GM12874 (cell line): ENCODE results near the gene PM20D2.

Experiments
- CTCF ChIP-seq: IDR thresholded peaks from 2 replicates; pipeline ENCODE4 v1.5.1; 2011; ENCODE audit warnings: low read depth, mild to moderate bottlenecking, control low read depth, low read length, moderate library complexity; ENCODE audit not compliant: insufficient read depth

PM20D2 gene

GRCh38 chr6:89133981-89134380 is 11.9 kb upstream of the PM20D2 start:
- TF ChIP-seq CTCF: no peak

- TF ChIP-seq CTCF: no peak
These were observed 11.1 kb upstream of the PM20D2 start for GRCh38 chr6:89134723-89135122.

GRCh38 chr6:89138173-89138572 is 7.7 kb upstream of the PM20D2 start:
- TF ChIP-seq CTCF: no peak

- no peak for TF ChIP-seq CTCF
These were observed 6.1 kb upstream of the PM20D2 start for GRCh38 chr6:89139509-89140346.

- no peak for TF ChIP-seq CTCF
These were observed 5.3 kb upstream of the PM20D2 start for GRCh38 chr6:89140347-89141156.

GRCh38 chr6:89144354-89144906 is 1.4 kb upstream of the PM20D2 start:
- TF ChIP-seq CTCF: no peak
